SU-DHL-6 (cell line): ENCODE results near the gene ARL11.

Source experiments
- H2AFZ ChIP-seq: fragments of 200-600 bp; sonication (generic); 2 replicates; pipeline ENCODE4 v1.6.1; 2014; ENCODE audit warnings: low read depth, mild to moderate bottlenecking, moderate library complexity, mixed read lengths, antibody characterized with exemption, low read length; ENCODE audit not compliant: severe bottlenecking
- H3F3A ChIP-seq: fragments of 200-600 bp; shearing (Covaris generic); 2 replicates; pipeline ENCODE4 v1.6.0; 2016; ENCODE audit warnings: antibody characterized with exemption, mild to moderate bottlenecking; ENCODE audit not compliant: insufficient read depth
- H3K27ac ChIP-seq: fragments of 200-600 bp; sonication (generic); 2 replicates; pipeline ENCODE4 v1.5.1; 2016; ENCODE audit warnings: low read depth, mild to moderate bottlenecking, low read length, moderate library complexity, mixed read lengths
- H3K27me3 ChIP-seq: fragments of 200-600 bp; sonication (generic), shearing (Covaris generic); 2 replicates; pipeline ENCODE4 v1.6.0; 2014; ENCODE audit warnings: mild to moderate bottlenecking, low read length
- H3K36me3 ChIP-seq: fragments of 200-600 bp; sonication (generic); 2 replicates; pipeline ENCODE4 v1.6.1; 2014; ENCODE audit warnings: mild to moderate bottlenecking, low read length, mixed read lengths
- H3K4me2 ChIP-seq: fragments of 300-600, 200-600 bp; shearing (Covaris generic), sonication (generic); 2 replicates; pipeline ENCODE4 v1.6.0; 2014; ENCODE audit warnings: low read length, low read depth, mild to moderate bottlenecking; ENCODE audit not compliant: poor library complexity, severe bottlenecking
- H3K4me3 ChIP-seq: fragments of 200-600 bp; sonication (generic); 2 replicates; pipeline ENCODE4 v1.5.1; 2014; ENCODE audit warnings: antibody characterized with exemption, low read length, mild to moderate bottlenecking, mixed read lengths; ENCODE audit not compliant: insufficient read depth, poor library complexity, severe bottlenecking
- H3K79me2 ChIP-seq: fragments of 200-600 bp; sonication (generic); 2 replicates; pipeline ENCODE4 v1.6.1; 2014; ENCODE audit warnings: mild to moderate bottlenecking, low read length, moderate library complexity; ENCODE audit not compliant: insufficient read depth
- H3K9ac ChIP-seq: fragments of 200-600 bp; sonication (generic); 2 replicates; pipeline ENCODE4 v1.7.0; 2014; ENCODE audit warnings: mild to moderate bottlenecking, low read length
- H3K9me2 ChIP-seq: fragments of 200-600 bp; sonication (generic); replicated peaks from 2 replicates; pipeline ENCODE4 v1.6.1; 2014; ENCODE audit warnings: low read length; ENCODE audit not compliant: insufficient read depth
- H3K9me3 ChIP-seq: fragments of 200-600 bp; sonication (generic); 2 replicates; pipeline ENCODE4 v1.6.1; 2014; ENCODE audit warnings: low read length, mixed read lengths; ENCODE audit not compliant: insufficient read depth
- H4K20me1 ChIP-seq: fragments of 200-600 bp; sonication (generic); 2 replicates; pipeline ENCODE4 v1.6.1; 2014; ENCODE audit warnings: low read depth, mild to moderate bottlenecking, antibody characterized with exemption, low read length, moderate library complexity, mixed read lengths
- EZH2phosphoT487 ChIP-seq: fragments of 200-600 bp; sonication (generic), shearing (Covaris generic); conservative IDR thresholded peaks from 2 replicates; pipeline ENCODE4 v1.6.1; 2018; ENCODE audit warnings: mild to moderate bottlenecking, antibody characterized with exemption, low read length, moderate library complexity, mixed read lengths
- TF ChIP-seq, protein P1 (sequence below): fragments of 200-600 bp; sonication (generic); IDR thresholded peaks from one replicate; pipeline ENCODE4 v1.5.1; 2017; ENCODE audit warnings: antibody characterized with exemption, mild to moderate bottlenecking, low read length, moderate library complexity; ENCODE audit not compliant: insufficient read depth, poor library complexity, severe bottlenecking

The ARL11 gene

DNA sequence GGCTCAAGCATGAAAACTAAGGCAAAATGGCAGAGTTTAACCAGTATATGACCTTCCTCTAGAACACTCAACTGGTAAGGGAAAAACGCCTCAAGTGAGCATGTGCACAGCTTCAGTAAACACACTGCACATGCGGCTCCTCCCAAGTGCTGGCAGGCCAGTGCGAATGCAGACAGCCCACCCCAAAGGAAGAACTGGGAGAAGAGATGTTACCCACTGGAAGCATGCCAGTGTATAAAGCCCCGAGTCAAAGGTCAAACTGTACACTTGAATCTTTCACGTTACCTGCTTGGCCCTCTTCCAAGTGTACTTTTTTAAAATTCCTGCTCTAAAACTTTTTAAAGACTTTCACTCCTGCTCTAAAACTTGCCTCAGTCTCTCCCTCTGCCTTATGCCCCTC is 23.7 kb upstream of the ARL11 start:
- Histone ChIP-seq H3K79me2 (no peaks in the 10 kb centered on the region), H3K27me3 (no peaks in the 10 kb centered on the region), H4K20me1 (no peaks in the 10 kb centered on the region), H3K4me2 (peak overlapping the region; percentile 13), H3K4me3 (no peak overlapping the region), H3K9ac (0 out of 2 replicates have a peak overlapping the region, but pooled peaks have one; percentile 1), H2AFZ (peak overlapping the region; percentile 86), H3F3A (peaks cover 11% of the 10 kb centered on the region), H3K36me3 (no peaks in the 10 kb centered on the region), H3K9me3 (no peaks in the 10 kb centered on the region), H3K9me2 (no peaks in the 10 kb centered on the region), H3K27ac (no peak overlapping the region)
- TF ChIP-seq, protein P1, sequence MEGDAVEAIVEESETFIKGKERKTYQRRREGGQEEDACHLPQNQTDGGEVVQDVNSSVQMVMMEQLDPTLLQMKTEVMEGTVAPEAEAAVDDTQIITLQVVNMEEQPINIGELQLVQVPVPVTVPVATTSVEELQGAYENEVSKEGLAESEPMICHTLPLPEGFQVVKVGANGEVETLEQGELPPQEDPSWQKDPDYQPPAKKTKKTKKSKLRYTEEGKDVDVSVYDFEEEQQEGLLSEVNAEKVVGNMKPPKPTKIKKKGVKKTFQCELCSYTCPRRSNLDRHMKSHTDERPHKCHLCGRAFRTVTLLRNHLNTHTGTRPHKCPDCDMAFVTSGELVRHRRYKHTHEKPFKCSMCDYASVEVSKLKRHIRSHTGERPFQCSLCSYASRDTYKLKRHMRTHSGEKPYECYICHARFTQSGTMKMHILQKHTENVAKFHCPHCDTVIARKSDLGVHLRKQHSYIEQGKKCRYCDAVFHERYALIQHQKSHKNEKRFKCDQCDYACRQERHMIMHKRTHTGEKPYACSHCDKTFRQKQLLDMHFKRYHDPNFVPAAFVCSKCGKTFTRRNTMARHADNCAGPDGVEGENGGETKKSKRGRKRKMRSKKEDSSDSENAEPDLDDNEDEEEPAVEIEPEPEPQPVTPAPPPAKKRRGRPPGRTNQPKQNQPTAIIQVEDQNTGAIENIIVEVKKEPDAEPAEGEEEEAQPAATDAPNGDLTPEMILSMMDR: no peak
- no peak for TF ChIP-seq EZH2phosphoT487

- Histone ChIP-seq H2AFZ (peak overlapping the region; percentile 95), H3K27me3 (no peaks in the 10 kb centered on the region), H4K20me1 (no peaks in the 10 kb centered on the region), H3K9me2 (no peaks in the 10 kb centered on the region), H3K9me3 (no peaks in the 10 kb centered on the region), H3K36me3 (no peaks in the 10 kb centered on the region), H3K4me2 (peak overlapping the region; percentile 55), H3K27ac (peak overlapping the region; percentile 77), H3F3A (peaks cover 14% of the 10 kb centered on the region), H3K9ac (peak overlapping the region; percentile 37), H3K4me3 (peak overlapping the region; percentile 26), H3K79me2 (no peaks in the 10 kb centered on the region)
- TF ChIP-seq, protein P1: peak; percentile 85
- TF ChIP-seq EZH2phosphoT487: no peak
These were observed 21.3 kb upstream of the ARL11 start for GRCh38 chr13:49606747-49607648.

DNA sequence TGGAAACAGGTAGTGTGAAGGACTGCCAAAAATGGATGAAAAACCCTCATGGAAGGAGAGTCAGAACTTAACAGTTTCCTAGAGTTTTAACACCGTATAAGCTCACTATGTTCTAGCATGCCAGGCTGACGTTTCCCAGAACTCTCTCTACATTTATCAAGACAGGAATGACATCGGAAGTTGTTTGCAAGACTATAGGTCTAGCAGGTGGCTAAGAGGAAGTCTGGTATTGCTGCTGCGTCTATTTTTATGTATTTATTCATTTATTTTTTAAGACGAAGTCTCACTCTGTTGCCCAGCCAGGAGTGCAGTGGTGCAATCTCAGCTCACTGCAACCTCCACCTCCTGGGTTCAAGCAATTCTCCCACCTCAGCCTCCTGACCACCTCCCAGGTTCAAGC is 20.5 kb upstream of the ARL11 start:
- TF ChIP-seq, protein P1: no peak
- no peak for TF ChIP-seq EZH2phosphoT487
- Histone ChIP-seq H3K36me3 (no peaks in the 10 kb centered on the region), H3K79me2 (no peaks in the 10 kb centered on the region), H3F3A (peaks cover 14% of the 10 kb centered on the region), H3K4me2 (peak overlapping the region; percentile 55), H4K20me1 (no peaks in the 10 kb centered on the region), H2AFZ (peak overlapping the region; percentile 49), H3K9me3 (no peaks in the 10 kb centered on the region), H3K9ac (peak overlapping the region; percentile 25), H3K4me3 (no peak overlapping the region), H3K27ac (peak overlapping the region; percentile 77), H3K27me3 (no peaks in the 10 kb centered on the region), H3K9me2 (no peaks in the 10 kb centered on the region)
